ENCODE measurements around the gene ADAM12. TPM values are rescaled to one million over a fixed set of nuclear protein-coding genes. Genes with fewer than 3 reads are reported as not detected.

ADAM12 gene
- total RNA-seq, 2 experiments from 2014 or later = 1.2 to 1.5 TPM

DNA sequence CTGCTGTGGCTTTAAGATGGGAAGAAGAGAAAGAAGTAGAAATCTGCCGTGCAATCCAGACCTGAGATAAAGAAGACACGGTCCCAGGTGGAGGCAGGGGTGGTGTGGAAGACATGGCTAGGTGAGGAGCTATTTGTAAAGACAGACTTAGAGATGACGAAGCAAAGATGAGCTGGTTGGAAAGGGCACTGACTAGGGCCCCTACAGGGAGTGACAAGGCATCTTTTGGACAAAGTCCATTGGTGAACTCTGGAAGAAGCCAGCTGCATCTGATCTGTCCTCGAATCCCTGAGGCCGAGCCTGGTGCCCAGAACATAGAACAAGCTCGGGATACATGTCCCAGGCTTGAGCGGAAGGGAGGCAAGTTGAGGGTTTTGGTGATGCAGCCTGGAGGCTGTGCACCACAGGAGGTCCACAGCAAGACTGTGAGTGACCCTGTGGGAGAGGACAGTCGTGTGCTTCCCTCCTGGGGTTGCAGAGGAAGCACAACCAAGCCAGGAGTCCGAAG, 191.2 kb downstream of the ADAM12 start:
- intact Hi-C loops (cut with DNase I, micrococcal nuclease) = no loop called here
- Histone ChIP-seq H3K36me3 (ENCODE audit: insufficient read depth, low read length) (no peaks in the 10 kb centered on the region), H3K27ac (ENCODE audit: low read depth in 1 of 2, low read length in 2 of 2) (no peak overlapping the region), H3K4me3 (ENCODE audit: low read length) (no peak overlapping the region), H3K4me1 (ENCODE audit: insufficient read depth, low read length) (no peaks in the 10 kb centered on the region), H3K9me3 (ENCODE audit: control insufficient read depth in 1 of 2, insufficient read depth in 1 of 2, low read length in 2 of 2) (peaks cover 0 to 7% of the 10 kb centered on the region in 2 experiments), H3K27me3 (ENCODE audit: control insufficient read depth in 1 of 2, insufficient read depth in 2 of 2, low read length in 2 of 2) (no peaks in the 10 kb centered on the region)
- no peak for DNase-seq
- Mint-ChIP-seq H3K27me3 (no peaks in the 10 kb centered on the region), H3K9me3 (no peaks in the 10 kb centered on the region), H3K4me1 (ENCODE audit: low read depth) (no peaks in the 10 kb centered on the region), H3K27ac (no peak overlapping the region), H3K36me3 (ENCODE audit: low read depth) (no peaks in the 10 kb centered on the region), H3K4me3 (no peak overlapping the region)
- TF ChIP-seq, protein P1, sequence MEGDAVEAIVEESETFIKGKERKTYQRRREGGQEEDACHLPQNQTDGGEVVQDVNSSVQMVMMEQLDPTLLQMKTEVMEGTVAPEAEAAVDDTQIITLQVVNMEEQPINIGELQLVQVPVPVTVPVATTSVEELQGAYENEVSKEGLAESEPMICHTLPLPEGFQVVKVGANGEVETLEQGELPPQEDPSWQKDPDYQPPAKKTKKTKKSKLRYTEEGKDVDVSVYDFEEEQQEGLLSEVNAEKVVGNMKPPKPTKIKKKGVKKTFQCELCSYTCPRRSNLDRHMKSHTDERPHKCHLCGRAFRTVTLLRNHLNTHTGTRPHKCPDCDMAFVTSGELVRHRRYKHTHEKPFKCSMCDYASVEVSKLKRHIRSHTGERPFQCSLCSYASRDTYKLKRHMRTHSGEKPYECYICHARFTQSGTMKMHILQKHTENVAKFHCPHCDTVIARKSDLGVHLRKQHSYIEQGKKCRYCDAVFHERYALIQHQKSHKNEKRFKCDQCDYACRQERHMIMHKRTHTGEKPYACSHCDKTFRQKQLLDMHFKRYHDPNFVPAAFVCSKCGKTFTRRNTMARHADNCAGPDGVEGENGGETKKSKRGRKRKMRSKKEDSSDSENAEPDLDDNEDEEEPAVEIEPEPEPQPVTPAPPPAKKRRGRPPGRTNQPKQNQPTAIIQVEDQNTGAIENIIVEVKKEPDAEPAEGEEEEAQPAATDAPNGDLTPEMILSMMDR (IDR thresholded peaks at IDR 0.05) = no peak
- ATAC-seq (ENCODE audit: poor library complexity) = no peak
- POLR2A ChIA-PET = no interaction called here
- CTCF ChIA-PET = no interaction called here

DNA sequence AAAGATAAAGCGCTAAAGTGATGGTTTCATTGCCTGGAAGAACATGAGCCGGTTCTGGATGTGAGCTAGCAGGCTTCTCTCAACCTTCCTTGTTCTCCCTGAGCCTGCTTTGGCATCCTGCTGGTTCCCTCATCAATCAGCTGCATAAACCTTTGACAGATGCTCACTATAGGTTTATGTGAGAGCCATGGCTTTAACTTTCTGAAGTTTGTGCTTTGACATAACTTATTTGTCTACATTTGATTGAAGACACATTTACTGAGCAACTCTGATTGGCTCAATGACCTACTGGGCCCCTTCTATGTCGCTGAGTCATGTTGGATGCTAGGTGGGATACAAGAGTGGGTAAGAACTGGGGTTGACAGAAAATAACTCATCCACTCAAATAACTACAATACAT, 192.0 kb downstream of the ADAM12 start:
- ATAC-seq (ENCODE audit: poor library complexity) (no peak), DNase-seq (no peak)
- H3K27me3 ChIP-seq (ENCODE audit: control insufficient read depth in 1 of 2, insufficient read depth in 2 of 2, low read length in 2 of 2) = no peaks in the 10 kb centered on the region
- no peak overlapping the region for H3K4me3 ChIP-seq (ENCODE audit: low read length)
- Mint-ChIP-seq H3K27ac (no peak overlapping the region), H3K4me1 (ENCODE audit: low read depth) (no peaks in the 10 kb centered on the region), H3K27me3 (no peaks in the 10 kb centered on the region), H3K9me3 (no peaks in the 10 kb centered on the region), H3K36me3 (ENCODE audit: low read depth) (no peaks in the 10 kb centered on the region), H3K4me3 (no peak overlapping the region)
- H3K27ac ChIP-seq (ENCODE audit: low read depth in 1 of 2, low read length in 2 of 2) = no peak overlapping the region
- H3K36me3 ChIP-seq (ENCODE audit: insufficient read depth, low read length) = no peaks in the 10 kb centered on the region
- CTCF ChIA-PET = no interaction called here
- peaks cover 0 to 7% of the 10 kb centered on the region in 2 experiments for H3K9me3 ChIP-seq (ENCODE audit: control insufficient read depth in 1 of 2, insufficient read depth in 1 of 2, low read length in 2 of 2)
- H3K4me1 ChIP-seq (ENCODE audit: insufficient read depth, low read length) = no peaks in the 10 kb centered on the region
- POLR2A ChIA-PET = no interaction called here
- intact Hi-C loops (cut with DNase I, micrococcal nuclease) = no loop called here
- TF ChIP-seq, protein P1 (IDR thresholded peaks at IDR 0.05) = no peak

DNA sequence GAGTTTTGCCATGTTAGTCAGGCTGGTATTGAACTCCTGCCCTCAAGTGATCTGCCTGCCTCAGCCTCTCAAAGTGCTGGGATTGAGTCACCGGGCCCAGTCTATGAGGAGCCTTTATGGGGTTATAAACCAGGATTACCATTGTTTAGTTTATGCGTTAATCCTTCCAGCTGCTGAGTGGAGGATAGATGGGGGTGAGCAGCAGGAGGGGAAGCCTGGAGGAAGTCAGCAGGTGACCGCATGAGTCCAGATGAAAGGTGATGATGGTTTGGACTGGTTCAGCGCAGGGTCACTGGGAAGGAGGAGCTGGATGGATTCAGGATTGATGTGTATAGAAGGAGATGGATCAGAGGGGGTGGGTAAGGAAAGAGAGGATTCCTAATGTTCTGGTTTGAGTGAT, 197.1 kb downstream of the ADAM12 start:
- Mint-ChIP-seq H3K4me1 (ENCODE audit: low read depth) (no peaks in the 10 kb centered on the region), H3K36me3 (ENCODE audit: low read depth) (no peaks in the 10 kb centered on the region), H3K27ac (no peak overlapping the region), H3K27me3 (no peaks in the 10 kb centered on the region), H3K4me3 (no peak overlapping the region), H3K9me3 (no peaks in the 10 kb centered on the region)
- TF ChIP-seq, protein P1 (IDR thresholded peaks at IDR 0.05) = no peak
- peaks cover 0 to 3% of the 10 kb centered on the region in 2 experiments for H3K9me3 ChIP-seq (ENCODE audit: control insufficient read depth in 1 of 2, insufficient read depth in 1 of 2, low read length in 2 of 2)
- H3K27me3 ChIP-seq (ENCODE audit: control insufficient read depth in 1 of 2, insufficient read depth in 2 of 2, low read length in 2 of 2) = no peaks in the 10 kb centered on the region
- no peaks in the 10 kb centered on the region for H3K36me3 ChIP-seq (ENCODE audit: insufficient read depth, low read length)
- intact Hi-C loops (cut with DNase I, micrococcal nuclease) = no loop called here
- POLR2A ChIA-PET = no interaction called here
- DNase-seq (no peak), ATAC-seq (ENCODE audit: poor library complexity) (no peak)
- no peak overlapping the region for H3K27ac ChIP-seq (ENCODE audit: low read depth in 1 of 2, low read length in 2 of 2)
- no peak overlapping the region for H3K4me3 ChIP-seq (ENCODE audit: low read length)
- H3K4me1 ChIP-seq (ENCODE audit: insufficient read depth, low read length) = no peaks in the 10 kb centered on the region
- CTCF ChIA-PET = interaction anchor here (0.7 kb wide), 1 partner anchor 164 kb away, joined by 4 read pairs; no protein-coding TSS in a partner anchor

Data from CD4-positive, alpha-beta T cell (primary cell).